Mesenchymal stem cell (in vitro differentiated cells and primary cell): Measurements from ENCODE around the gene SFTPB.

Source experiments
- DNase-seq: peaks from one replicate; pipeline ENCODE4 v3.0.0-alpha.2; 2013
- H2AFZ ChIP-seq: one replicate; pipeline ENCODE4 v1.6.1; 2013; ENCODE audit warnings: low read depth, mild to moderate bottlenecking, control low read depth, inconsistent platforms, low read length, moderate library complexity
- H2AK5ac ChIP-seq: 2 replicates; pipeline ENCODE4 v1.6.1; 2013; ENCODE audit warnings: low read length, moderate library complexity, mild to moderate bottlenecking, inconsistent platforms; ENCODE audit not compliant: severe bottlenecking
- H2BK120ac ChIP-seq: one replicate; pipeline ENCODE4 v1.6.1; 2013; ENCODE audit warnings: low read depth, mild to moderate bottlenecking, inconsistent platforms, low read length, moderate library complexity
- H2BK12ac ChIP-seq, 2 experiments: one replicate each; pipeline ENCODE4 v1.6.1; 2013; ENCODE audit warnings: inconsistent platforms in 2 of 2, low read length in 2 of 2, mild to moderate bottlenecking in 2 of 2, moderate library complexity in 2 of 2, control low read depth in 1 of 2
- H2BK15ac ChIP-seq: one replicate; pipeline ENCODE4 v1.6.1; 2013; ENCODE audit warnings: mild to moderate bottlenecking, low read depth, inconsistent platforms; ENCODE audit not compliant: poor library complexity, severe bottlenecking
- H2BK5ac ChIP-seq: 2 replicates; pipeline ENCODE4 v1.6.1; 2013; ENCODE audit warnings: low read depth, mild to moderate bottlenecking, low read length, control low read depth, inconsistent platforms; ENCODE audit not compliant: poor library complexity, severe bottlenecking
- H3K14ac ChIP-seq, 2 experiments: one replicate each; pipeline ENCODE4 v1.6.1; 2013; ENCODE audit warnings: inconsistent platforms in 2 of 2, low read length in 2 of 2, control low read depth in 1 of 2, mild to moderate bottlenecking in 1 of 2, moderate library complexity in 1 of 2
- H3K18ac ChIP-seq, 2 experiments: one replicate each; pipeline ENCODE4 v1.6.1; 2013; ENCODE audit warnings: inconsistent platforms in 2 of 2, low read length in 2 of 2, control low read depth in 1 of 2, low read depth in 1 of 2, mild to moderate bottlenecking in 1 of 2
- H3K23ac ChIP-seq, 2 experiments: one replicate each; pipeline ENCODE4 v1.6.1; 2013; ENCODE audit warnings: inconsistent platforms in 2 of 2, low read length in 2 of 2, mild to moderate bottlenecking in 2 of 2, moderate library complexity in 2 of 2, control low read depth in 1 of 2
- H3K27ac ChIP-seq: 2 replicates; pipeline ENCODE4 v1.5.1; 2013; ENCODE audit warnings: mild to moderate bottlenecking, moderate library complexity, low read length, control low read depth, inconsistent platforms; ENCODE audit not compliant: poor library complexity, severe bottlenecking
- H3K27me3 ChIP-seq, 2 experiments: 2 replicates each; pipeline versions ENCODE4 v1.6.1 to v1.7.0; 2013; ENCODE audit warnings: low read length in 2 of 2, mild to moderate bottlenecking in 2 of 2, moderate library complexity in 2 of 2, control low read depth in 1 of 2, inconsistent platforms in 1 of 2; ENCODE audit not compliant: control insufficient read depth in 1 of 2, insufficient read depth in 1 of 2
- H3K36me3 ChIP-seq, 2 experiments: 2 replicates each; pipeline versions ENCODE4 v1.6.1 to v1.7.0; 2013; ENCODE audit warnings: low read length in 2 of 2, control low read depth in 1 of 2, inconsistent platforms in 1 of 2, low read depth in 1 of 2, mild to moderate bottlenecking in 1 of 2; ENCODE audit not compliant: insufficient read depth in 2 of 2, control insufficient read depth in 1 of 2
- H3K4ac ChIP-seq, 2 experiments: one replicate each; pipeline ENCODE4 v1.6.1; 2013; ENCODE audit warnings: inconsistent platforms in 2 of 2, low read length in 2 of 2, mild to moderate bottlenecking in 2 of 2, moderate library complexity in 2 of 2, control low read depth in 1 of 2, low read depth in 1 of 2
- H3K4me1 ChIP-seq: 2 replicates; pipeline ENCODE4 v1.6.1; 2013; ENCODE audit warnings: low read depth, low read length, control low read depth; ENCODE audit not compliant: control insufficient read depth, insufficient read depth
- H3K4me2 ChIP-seq: 2 replicates; pipeline ENCODE4 v1.6.1; 2013; ENCODE audit warnings: low read length, mild to moderate bottlenecking, inconsistent platforms; ENCODE audit not compliant: poor library complexity, severe bottlenecking
- H3K4me3 ChIP-seq, 2 experiments: 2 replicates each; pipeline versions ENCODE4 v1.5.1 to v1.7.0; 2013; ENCODE audit warnings: low read length in 2 of 2, mild to moderate bottlenecking in 2 of 2, control low read depth in 1 of 2, low read depth in 1 of 2; ENCODE audit not compliant: insufficient read depth in 1 of 2
- H3K79me1 ChIP-seq: replicated peaks from 2 replicates; pipeline ENCODE4 v1.6.1; 2013; ENCODE audit warnings: mild to moderate bottlenecking, control low read depth, low read length, inconsistent platforms; ENCODE audit not compliant: poor library complexity, severe bottlenecking
- H3K9ac ChIP-seq: 2 replicates; pipeline ENCODE4 v1.7.0; 2013; ENCODE audit warnings: mild to moderate bottlenecking, low read length, moderate library complexity
- H3K9me3 ChIP-seq: 2 replicates; pipeline ENCODE4 v1.7.0; 2013; ENCODE audit warnings: mild to moderate bottlenecking, low read length; ENCODE audit not compliant: control insufficient read depth
- H4K8ac ChIP-seq: one replicate; pipeline ENCODE4 v1.6.1; 2013; ENCODE audit warnings: inconsistent platforms, mild to moderate bottlenecking, low read length, moderate library complexity
- H4K91ac ChIP-seq: one replicate; pipeline ENCODE4 v1.6.1; 2013; ENCODE audit warnings: mild to moderate bottlenecking, low read length, inconsistent platforms
- WGBS: methylation state at CpG from one replicate; pipeline ENCODE4 v1.1.7; 2013; ENCODE audit warnings: mixed read lengths; 5-methylcytosine and 5-hydroxymethylcytosine counted together

Gene SFTPB

GRCh38 chr2:85680707-85681371 lies 12.8 kb upstream of the SFTPB start:
- no peak overlapping the region for H3K4me2 ChIP-seq
- WGBS, result 94% methylated on average over 1 of the region's 2 CpGs

GRCh38 chr2:85678794-85679672 lies 11.0 kb upstream of the SFTPB start:
- 22% methylated on average over 25 of the region's 25 CpGs for WGBS
- peak; percentile 61 for DNase-seq
- Histone ChIP-seq H3K9ac (no peak overlapping the region), H4K8ac (no peak overlapping the region), H3K18ac (no peak overlapping the region), H3K4me2 (peak overlapping the region; percentile 18), H3K4ac (no peak overlapping the region), H3K4me1 (peaks cover 7% of the 10 kb centered on the region), H2BK12ac (no peak overlapping the region), H3K36me3 (no peaks in the 10 kb centered on the region), H2BK5ac (no peak overlapping the region), H2AK5ac (no peak overlapping the region), H3K79me1 (no peaks in the 10 kb centered on the region), H2AFZ (no peak overlapping the region), H3K9me3 (no peaks in the 10 kb centered on the region), H3K27ac (no peak overlapping the region), H3K14ac (no peak overlapping the region), H2BK120ac (no peak overlapping the region), H3K4me3 (no peak overlapping the region), H4K91ac (no peak overlapping the region), H3K27me3 (no peaks in the 10 kb centered on the region), H2BK15ac (no peak overlapping the region), H3K23ac (no peak overlapping the region)

More at GRCh38 chr2:85680707-85681371, 12.8 kb upstream of the SFTPB start:
- no peak overlapping the region for H4K8ac ChIP-seq
- H3K4ac ChIP-seq, result no peak overlapping the region
- no peak overlapping the region for H4K91ac ChIP-seq
- no peak overlapping the region for H3K18ac ChIP-seq
- H3K14ac ChIP-seq, result no peak overlapping the region
- no peak overlapping the region for H2BK120ac ChIP-seq
- H3K4me3 ChIP-seq, result no peak overlapping the region
- peaks cover 7% of the 10 kb centered on the region for H3K4me1 ChIP-seq
- no peak overlapping the region for H2BK12ac ChIP-seq
- no peak overlapping the region for H3K23ac ChIP-seq
- no peaks in the 10 kb centered on the region for H3K27me3 ChIP-seq
- no peak for DNase-seq
- no peak overlapping the region for H2AK5ac ChIP-seq
- no peaks in the 10 kb centered on the region for H3K36me3 ChIP-seq
- no peak overlapping the region for H3K27ac ChIP-seq
- H2BK15ac ChIP-seq, result no peak overlapping the region
- H3K79me1 ChIP-seq, result no peaks in the 10 kb centered on the region
- H2AFZ ChIP-seq, result no peak overlapping the region
- H3K9ac ChIP-seq, result peak overlapping the region; percentile 22
- no peak overlapping the region for H2BK5ac ChIP-seq
- no peaks in the 10 kb centered on the region for H3K9me3 ChIP-seq

- H4K91ac ChIP-seq, result no peak overlapping the region
- H3K9me3 ChIP-seq, result no peaks in the 10 kb centered on the region
- H3K4me3 ChIP-seq, result no peak overlapping the region
- no peak overlapping the region for H2BK15ac ChIP-seq
- H3K4me2 ChIP-seq, result no peak overlapping the region
- no peak overlapping the region for H3K23ac ChIP-seq
- no peaks in the 10 kb centered on the region for H3K27me3 ChIP-seq
- WGBS, result 62% methylated on average over 3 of the region's 3 CpGs
- H3K79me1 ChIP-seq, result no peaks in the 10 kb centered on the region
- H4K8ac ChIP-seq, result no peak overlapping the region
- no peak for DNase-seq
- H3K4ac ChIP-seq, result no peak overlapping the region
- H3K27ac ChIP-seq, result no peak overlapping the region
- no peak overlapping the region for H2AK5ac ChIP-seq
- H2BK12ac ChIP-seq, result no peak overlapping the region
- no peak overlapping the region for H2BK5ac ChIP-seq
- no peak overlapping the region for H3K14ac ChIP-seq
- peaks cover 7% of the 10 kb centered on the region for H3K4me1 ChIP-seq
- H3K18ac ChIP-seq, result no peak overlapping the region
- no peak overlapping the region for H2BK120ac ChIP-seq
- H3K36me3 ChIP-seq, result no peaks in the 10 kb centered on the region
- no peak overlapping the region for H2AFZ ChIP-seq
- no peak overlapping the region for H3K9ac ChIP-seq
Measured at GRCh38 chr2:85678377-85678776, 10.4 kb upstream of the SFTPB start.

GRCh38 chr2:85675866-85676548 lies 8.0 kb upstream of the SFTPB start:
- no peak overlapping the region for H3K4me2 ChIP-seq
- DNase-seq, result no peak
- no peak overlapping the region for H3K9ac ChIP-seq
- no peak overlapping the region for H2AK5ac ChIP-seq
- no peaks in the 10 kb centered on the region for H3K27me3 ChIP-seq
- H3K18ac ChIP-seq, result no peak overlapping the region
- no peak overlapping the region for H3K23ac ChIP-seq
- no peaks in the 10 kb centered on the region for H3K36me3 ChIP-seq
- no peak overlapping the region for H2AFZ ChIP-seq
- H3K4me3 ChIP-seq, result no peak overlapping the region
- peaks cover 5% of the 10 kb centered on the region for H3K4me1 ChIP-seq
- H2BK120ac ChIP-seq, result no peak overlapping the region
- H4K91ac ChIP-seq, result no peak overlapping the region
- H3K4ac ChIP-seq, result no peak overlapping the region
- WGBS, result 88% methylated on average over 6 of the region's 6 CpGs
- H3K27ac ChIP-seq, result no peak overlapping the region
- H2BK5ac ChIP-seq, result no peak overlapping the region
- no peak overlapping the region for H2BK12ac ChIP-seq
- no peaks in the 10 kb centered on the region for H3K79me1 ChIP-seq
- no peak overlapping the region for H2BK15ac ChIP-seq
- H3K9me3 ChIP-seq, result no peaks in the 10 kb centered on the region
- no peak overlapping the region for H4K8ac ChIP-seq
- no peak overlapping the region for H3K14ac ChIP-seq
